H54 (cell line): ENCODE results near the gene AKT1S1.

Source experiments
- DNase-seq: peaks from one replicate; pipeline ENCODE4 v3.0.0; 2011; ENCODE audit warnings: low spot score, mixed read lengths; ENCODE audit not compliant: insufficient read length
- FAIRE-seq: peaks from 3 replicates; lab custom pipeline; 2011; peaks lifted over from hg19 to GRCh38; lab: Jason Lieb, UNC
- POLR2A ChIP-seq: IDR thresholded peaks from 2 replicates; pipeline ENCODE4 v1.6.1; 2011; ENCODE audit warnings: low read depth, mild to moderate bottlenecking, low read length

The AKT1S1 gene

GRCh38 chr19:49840736-49841249 lies 36.4 kb downstream of the AKT1S1 start:
- TF ChIP-seq POLR2A, result no peak
- DNase-seq (no peak), FAIRE-seq (no peak)

DNA sequence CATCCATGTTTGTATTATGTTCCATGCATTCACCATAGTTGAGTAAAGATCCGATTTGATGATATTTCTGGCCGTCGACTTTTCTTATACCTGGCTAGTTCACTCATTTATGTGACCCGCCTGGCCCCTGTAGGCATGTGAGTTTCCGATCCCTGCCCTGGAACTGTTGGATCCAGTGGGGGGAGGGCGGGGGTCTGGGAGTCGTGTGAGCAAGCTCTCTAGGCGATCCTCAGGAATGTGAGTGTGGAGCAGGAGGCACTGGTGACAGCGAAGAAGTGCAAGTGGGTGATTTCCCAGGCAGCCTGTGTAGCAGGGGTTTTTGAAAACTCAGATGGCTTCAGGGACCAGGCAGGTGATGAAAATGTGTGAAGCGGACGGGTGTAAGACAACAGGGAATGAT lies 36.8 kb downstream of the AKT1S1 start:
- DNase-seq (no peak), FAIRE-seq (no peak)
- TF ChIP-seq POLR2A, result no peak

DNA sequence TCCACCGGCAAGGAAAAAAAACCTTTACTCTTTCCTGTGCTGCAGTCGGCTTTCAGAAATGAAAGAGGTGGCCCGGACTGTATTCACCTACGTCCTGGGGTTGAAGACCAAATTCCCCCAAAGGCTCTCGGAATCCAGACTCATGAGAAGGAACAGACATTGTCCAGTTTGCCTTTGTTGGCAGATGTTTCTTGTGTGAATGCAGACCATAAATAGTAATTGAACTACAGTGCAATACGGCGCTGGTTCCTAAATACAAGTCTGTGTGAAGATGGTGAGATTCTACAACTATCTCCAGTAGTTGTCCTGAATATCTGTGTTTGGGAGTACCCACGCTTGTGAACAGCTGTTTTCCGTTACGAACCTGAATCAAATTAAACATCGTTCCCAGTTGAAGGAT lies 37.4 kb downstream of the AKT1S1 start:
- FAIRE-seq (no peak), DNase-seq (no peak)
- no peak for TF ChIP-seq POLR2A

DNA sequence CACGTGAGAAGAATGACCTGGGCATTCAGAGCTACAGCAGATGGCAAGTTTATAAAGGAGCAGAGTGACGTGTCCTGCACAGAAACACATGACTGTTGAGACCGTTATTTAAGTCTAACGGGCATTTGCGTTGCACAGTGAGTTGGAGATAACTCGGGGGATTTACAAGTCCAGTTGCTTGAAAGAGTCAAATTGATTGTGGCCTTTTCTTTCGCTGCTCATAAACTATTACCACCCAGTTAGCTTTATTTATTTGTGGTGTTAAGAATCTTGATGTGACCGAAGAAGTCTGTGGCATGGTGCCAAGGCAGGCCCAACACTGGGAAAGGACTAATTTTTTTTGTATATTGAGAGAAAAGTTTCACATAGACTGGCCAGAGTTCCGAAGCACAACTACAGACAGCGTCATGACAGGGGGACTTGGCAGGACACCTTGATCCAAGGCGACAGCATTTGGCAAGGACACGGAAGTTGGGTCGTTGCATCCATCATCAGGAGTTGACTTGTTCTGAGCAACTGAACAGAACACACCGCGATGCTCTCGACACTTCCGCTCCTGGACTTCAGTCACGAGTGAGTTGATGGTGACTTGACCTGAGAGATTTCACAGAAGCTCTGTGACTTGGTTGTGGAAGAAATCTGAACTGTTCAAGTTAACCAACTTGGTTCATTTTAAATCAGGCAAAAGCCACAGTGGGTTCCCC lies 38.1 kb downstream of the AKT1S1 start:
- no peak for TF ChIP-seq POLR2A
- FAIRE-seq, result no peak

GRCh38 chr19:49837425-49837824 lies 39.7 kb downstream of the AKT1S1 start:
- DNase-seq (no peak), FAIRE-seq (no peak)
- TF ChIP-seq POLR2A, result no peak

More for the DNA sequence above, 38.1 kb downstream of the AKT1S1 start:
- no peak for DNase-seq

DNA sequence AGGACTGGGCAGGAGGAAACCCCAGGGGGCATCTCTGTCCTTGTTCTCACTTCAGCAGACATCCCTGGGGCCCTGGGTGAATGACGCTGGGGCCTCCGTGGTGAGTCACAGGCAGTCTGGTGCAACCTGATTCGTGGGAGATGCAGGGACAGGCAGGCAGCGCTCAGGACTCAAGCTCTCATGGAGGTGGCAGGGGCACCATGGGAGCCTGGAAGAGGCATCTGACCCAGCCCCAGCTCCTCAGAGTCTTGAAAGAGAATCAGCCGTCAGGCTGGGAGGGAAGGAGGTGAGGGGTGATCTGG lies 40.2 kb downstream of the AKT1S1 start:
- no peak for FAIRE-seq
- DNase-seq, result no peak
- no peak for TF ChIP-seq POLR2A

GRCh38 chr19:49836176-49837008 lies 40.8 kb downstream of the AKT1S1 start:
- FAIRE-seq, result no peak
- DNase-seq, result no peak
- no peak for TF ChIP-seq POLR2A

GRCh38 chr19:49835562-49835961 lies 41.6 kb downstream of the AKT1S1 start:
- FAIRE-seq, result no peak
- no peak for DNase-seq
- TF ChIP-seq POLR2A, result no peak

- no peak for FAIRE-seq
- DNase-seq, result no peak
- TF ChIP-seq POLR2A, result no peak
Measured at GRCh38 chr19:49833599-49833998, 43.6 kb downstream of the AKT1S1 start.

DNA sequence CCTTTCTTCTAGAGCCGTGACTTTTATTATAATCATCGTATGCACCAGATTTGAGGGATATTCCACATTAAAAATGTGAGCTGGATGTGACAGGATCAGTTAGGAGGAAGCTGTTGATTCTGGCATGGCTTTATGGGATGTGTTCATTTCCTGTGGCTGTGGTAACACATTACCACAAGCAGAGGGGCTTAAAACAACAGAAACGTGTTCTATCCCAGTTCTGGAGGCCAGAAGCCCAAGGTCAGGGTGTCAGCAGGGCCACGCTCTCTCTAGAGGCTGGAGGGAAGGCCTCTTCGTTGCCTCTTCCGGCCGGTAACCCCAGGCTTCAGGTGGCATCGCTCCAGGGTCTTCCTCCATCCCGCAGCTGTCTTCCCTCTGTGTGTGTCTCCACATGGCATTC lies 44.6 kb downstream of the AKT1S1 start:
- DNase-seq (no peak), FAIRE-seq (no peak)
- TF ChIP-seq POLR2A, result no peak

DNA sequence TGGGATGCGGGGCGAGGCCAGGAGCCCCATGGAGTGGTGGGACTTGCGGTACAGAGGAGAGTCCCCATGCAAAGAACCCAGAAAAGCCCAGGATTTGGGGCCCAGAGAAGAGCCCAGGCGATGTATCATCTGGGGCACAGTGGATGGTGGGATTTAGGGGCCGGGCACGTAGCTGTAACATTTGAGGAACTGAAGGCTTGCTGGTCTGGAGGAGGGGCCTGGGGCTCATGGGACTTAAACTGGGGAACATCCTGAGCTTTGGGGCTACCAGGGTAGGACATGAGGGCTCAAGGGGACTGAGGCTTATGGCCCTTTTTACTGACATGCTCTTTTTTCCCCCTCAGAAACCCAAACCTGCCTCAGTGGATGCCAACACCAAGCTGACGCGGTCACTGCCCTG lies 45.6 kb downstream of the AKT1S1 start:
- no peak for TF ChIP-seq POLR2A
- DNase-seq, result no peak
- FAIRE-seq, result no peak

DNA sequence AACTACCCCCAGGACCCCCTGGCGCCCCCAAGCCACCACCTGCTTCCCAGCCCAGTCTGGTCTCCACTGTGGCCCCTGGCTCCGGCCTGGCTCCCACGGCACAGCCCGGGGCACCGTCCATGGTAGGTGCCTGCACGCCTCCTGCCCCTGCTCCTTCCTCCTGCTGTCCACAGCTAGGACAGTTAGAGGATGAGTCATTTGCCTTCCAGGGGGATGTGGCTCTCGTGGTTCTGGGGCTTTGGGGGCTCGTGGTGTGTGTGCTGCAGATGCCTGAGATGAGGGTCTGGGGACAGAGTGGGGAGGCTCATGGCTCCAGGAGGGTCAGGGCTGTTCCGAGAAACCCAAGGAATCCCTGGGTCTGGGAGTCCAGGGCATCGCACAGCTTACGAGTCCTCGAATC lies 46.4 kb downstream of the AKT1S1 start:
- no peak for DNase-seq
- no peak for TF ChIP-seq POLR2A
- no peak for FAIRE-seq

- DNase-seq, result no peak
- no peak for TF ChIP-seq POLR2A
Measured at GRCh38 chr19:49829721-49830120, 47.4 kb downstream of the AKT1S1 start.

DNA sequence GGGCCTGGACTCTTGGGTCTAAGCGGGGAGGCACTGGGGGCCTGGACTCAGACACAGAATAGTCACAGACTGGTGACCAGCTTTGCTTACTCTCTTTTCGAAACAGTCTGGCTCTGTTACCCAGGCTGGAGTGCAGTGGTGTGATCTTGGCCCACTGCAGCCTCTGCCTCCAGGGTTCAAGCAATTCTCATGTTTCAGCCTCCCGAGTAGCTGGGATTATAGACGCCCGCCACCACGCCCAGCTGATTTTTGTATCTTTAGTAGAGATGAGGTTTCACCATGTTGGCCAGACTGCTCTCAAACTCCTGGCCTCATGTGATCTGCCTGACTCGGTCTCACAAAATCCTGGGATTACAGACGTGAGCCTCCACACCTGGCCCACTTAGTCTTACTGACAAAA lies 48.0 kb downstream of the AKT1S1 start:
- no peak for FAIRE-seq
- no peak for TF ChIP-seq POLR2A
- DNase-seq, result no peak

More at GRCh38 chr19:49829721-49830120, 47.4 kb downstream of the AKT1S1 start:
- no peak for FAIRE-seq
